Measurements from ENCODE around the gene TUBA4B.
A peak's percentile ranks its signal among the peaks of the same experiment; 100 is the strongest.

TUBA4B gene

DNA sequence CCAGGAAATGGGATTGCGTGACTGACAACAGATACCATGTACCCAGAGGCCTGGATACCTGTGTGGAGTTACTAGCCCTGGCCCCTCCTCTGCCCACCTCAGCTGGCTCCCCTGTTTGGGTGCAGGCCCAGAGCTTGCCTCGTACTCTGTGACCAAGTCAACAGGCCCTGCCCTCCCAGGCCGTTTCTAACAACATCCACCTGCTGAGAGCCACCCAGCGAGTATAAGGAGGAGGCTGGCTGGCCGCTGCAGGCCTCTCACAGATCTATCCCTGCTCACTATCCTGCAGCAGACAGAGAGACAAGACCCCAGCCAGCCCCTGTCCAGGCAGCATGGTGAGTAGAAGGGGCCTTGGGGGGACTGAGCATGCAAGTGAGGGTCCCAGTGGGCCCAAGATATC, 13.2 kb downstream of the TUBA4B start:
- H3K4me3 Mint-ChIP-seq, result no peak overlapping the region
- H3K27ac Mint-ChIP-seq, result peak overlapping the region in 1 of 2 donors; percentile 44
- no peaks in the 10 kb centered on the region for H3K36me3 Mint-ChIP-seq (ENCODE audit: insufficient read depth)
- no peaks in the 10 kb centered on the region for H3K4me1 Mint-ChIP-seq (ENCODE audit: low read depth in 2 of 2)
- DNase-seq (no peak), ATAC-seq (replicated peaks) (no peak)
- H3K27me3 Mint-ChIP-seq, result peaks cover 0 to 10% of the 10 kb centered on the region in 2 donors
- no peaks in the 10 kb centered on the region for H3K9me3 Mint-ChIP-seq

DNA sequence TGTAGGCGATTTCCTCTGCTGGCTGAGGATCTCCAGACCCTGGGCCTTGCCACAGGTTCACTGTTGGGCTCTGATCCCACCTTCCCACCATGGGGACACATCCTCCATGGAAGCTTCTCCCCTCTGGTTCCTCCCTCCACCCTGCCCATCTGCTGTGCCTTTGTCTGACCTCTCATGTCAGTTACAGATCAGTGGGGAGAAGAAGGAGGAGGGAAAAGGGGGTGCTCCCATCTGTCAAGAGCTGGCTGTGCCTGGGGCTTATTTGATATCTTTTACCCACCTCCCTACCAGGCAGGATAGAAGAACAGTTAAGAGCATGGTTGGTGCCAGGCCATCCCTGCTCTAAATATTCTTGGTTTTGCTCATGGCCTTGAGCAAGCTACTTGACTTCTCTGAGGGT, 13.8 kb downstream of the TUBA4B start:
- no peak for DNase-seq
- H3K27me3 Mint-ChIP-seq, result peaks cover 0 to 3% of the 10 kb centered on the region in 2 donors
- no peaks in the 10 kb centered on the region for H3K4me1 Mint-ChIP-seq (ENCODE audit: low read depth in 2 of 2)
- no peaks in the 10 kb centered on the region for H3K9me3 Mint-ChIP-seq
- H3K4me3 Mint-ChIP-seq, result no peak overlapping the region
- H3K36me3 Mint-ChIP-seq (ENCODE audit: insufficient read depth), result no peaks in the 10 kb centered on the region
- no peak for ATAC-seq (replicated peaks)
- H3K27ac Mint-ChIP-seq, result no peak overlapping the region

DNA sequence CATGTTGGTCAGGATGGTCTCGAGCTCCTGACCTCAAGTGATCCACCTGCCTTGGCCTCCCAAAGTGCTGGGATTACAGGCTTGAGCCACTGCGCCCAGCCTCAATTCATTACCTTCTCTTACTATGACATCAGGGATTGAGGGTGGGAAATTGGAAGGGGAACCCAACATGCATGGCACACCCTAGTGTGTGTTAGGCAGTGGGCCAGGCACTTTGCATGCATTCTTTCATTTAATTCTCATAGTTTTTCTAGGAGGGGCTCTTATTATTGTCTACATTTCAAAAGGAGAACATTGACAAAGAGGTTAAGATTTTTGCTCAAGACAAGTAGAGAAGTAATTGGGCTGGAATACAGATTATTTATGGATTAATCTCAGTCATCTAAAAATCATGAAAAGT, 15.3 kb downstream of the TUBA4B start:
- no peaks in the 10 kb centered on the region for H3K9me3 Mint-ChIP-seq

GRCh38 chr2:219269362-219270054, 16.5 kb downstream of the TUBA4B start:
- Mint-ChIP-seq H3K36me3 (ENCODE audit: insufficient read depth) (no peaks in the 10 kb centered on the region), H3K27me3 (no peaks in the 10 kb centered on the region), H3K27ac (peak overlapping the region in 1 of 2 donors; percentile 38), H3K4me3 (no peak overlapping the region), H3K9me3 (no peaks in the 10 kb centered on the region), H3K4me1 (ENCODE audit: low read depth in 2 of 2) (no peaks in the 10 kb centered on the region)
- ATAC-seq (replicated peaks) (no peak), DNase-seq (no peak)

More for the DNA sequence above, 15.3 kb downstream of the TUBA4B start:
- H3K27me3 Mint-ChIP-seq, result no peaks in the 10 kb centered on the region
- H3K36me3 Mint-ChIP-seq (ENCODE audit: insufficient read depth), result no peaks in the 10 kb centered on the region
- ATAC-seq (replicated peaks) (no peak), DNase-seq (no peak)
- H3K4me3 Mint-ChIP-seq, result no peak overlapping the region
- no peak overlapping the region for H3K27ac Mint-ChIP-seq
- H3K4me1 Mint-ChIP-seq (ENCODE audit: low read depth in 2 of 2), result no peaks in the 10 kb centered on the region

GRCh38 chr2:219270055-219270372, 17.0 kb downstream of the TUBA4B start:
- no peaks in the 10 kb centered on the region for H3K36me3 Mint-ChIP-seq (ENCODE audit: insufficient read depth)
- H3K9me3 Mint-ChIP-seq, result no peaks in the 10 kb centered on the region
- ATAC-seq (replicated peaks) (no peak), DNase-seq (no peak)
- H3K27me3 Mint-ChIP-seq, result no peaks in the 10 kb centered on the region
- no peaks in the 10 kb centered on the region for H3K4me1 Mint-ChIP-seq (ENCODE audit: low read depth in 2 of 2)
- no peak overlapping the region for H3K4me3 Mint-ChIP-seq
- peak overlapping the region in 1 of 2 donors; percentile 38 for H3K27ac Mint-ChIP-seq

- H3K27ac Mint-ChIP-seq, result no peak overlapping the region
- DNase-seq (no peak), ATAC-seq (replicated peaks) (no peak)
- no peaks in the 10 kb centered on the region for H3K36me3 Mint-ChIP-seq (ENCODE audit: insufficient read depth)
- no peaks in the 10 kb centered on the region for H3K27me3 Mint-ChIP-seq
- no peak overlapping the region for H3K4me3 Mint-ChIP-seq
- H3K4me1 Mint-ChIP-seq (ENCODE audit: low read depth in 2 of 2), result no peaks in the 10 kb centered on the region
- no peaks in the 10 kb centered on the region for H3K9me3 Mint-ChIP-seq
Observed at GRCh38 chr2:219271021-219271420, 18.0 kb downstream of the TUBA4B start.

- H3K9me3 Mint-ChIP-seq, result no peaks in the 10 kb centered on the region
- peaks cover 1 to 2% of the 10 kb centered on the region in 2 donors for H3K4me1 Mint-ChIP-seq (ENCODE audit: low read depth in 2 of 2)
- no peak for ATAC-seq (replicated peaks)
- H3K27me3 Mint-ChIP-seq, result no peaks in the 10 kb centered on the region
- H3K4me3 Mint-ChIP-seq, result no peak overlapping the region
- no peak for DNase-seq
- no peaks in the 10 kb centered on the region for H3K36me3 Mint-ChIP-seq (ENCODE audit: insufficient read depth)
- H3K27ac Mint-ChIP-seq, result no peak overlapping the region
Observed at GRCh38 chr2:219272356-219272755, 19.3 kb downstream of the TUBA4B start.

DNA sequence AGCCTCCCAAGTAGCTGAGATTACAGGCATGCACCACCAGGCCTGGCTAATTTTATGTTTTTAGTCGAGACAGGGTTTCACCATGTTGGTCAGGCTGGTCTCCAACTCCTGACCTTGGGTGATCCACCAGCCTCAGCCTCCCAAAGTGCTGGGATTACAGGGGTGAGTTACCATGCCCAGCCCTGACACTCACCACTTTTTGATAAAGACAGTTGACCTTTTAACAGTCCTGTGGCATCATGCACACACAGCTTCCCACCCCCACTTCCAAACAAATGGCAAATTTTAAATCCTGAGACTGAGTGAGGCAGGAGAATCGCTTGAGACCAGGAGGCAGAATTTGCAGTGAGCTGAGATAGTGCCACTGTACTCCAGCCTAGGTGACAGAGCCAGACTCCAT, 20.0 kb downstream of the TUBA4B start:
- Mint-ChIP-seq H3K36me3 (ENCODE audit: insufficient read depth) (peaks cover 2% of the 10 kb centered on the region), H3K27ac (no peak overlapping the region), H3K4me3 (no peak overlapping the region), H3K27me3 (no peaks in the 10 kb centered on the region), H3K9me3 (no peaks in the 10 kb centered on the region), H3K4me1 (ENCODE audit: low read depth in 2 of 2) (peaks cover 8% of the 10 kb centered on the region in 2 donors)
- DNase-seq (no peak), ATAC-seq (replicated peaks) (no peak)

- H3K4me1 Mint-ChIP-seq (ENCODE audit: low read depth in 2 of 2), result peaks cover 17% of the 10 kb centered on the region in 2 donors
- no peak overlapping the region for H3K27ac Mint-ChIP-seq
- DNase-seq (no peak), ATAC-seq (replicated peaks) (no peak)
- H3K9me3 Mint-ChIP-seq, result no peaks in the 10 kb centered on the region
- H3K27me3 Mint-ChIP-seq, result no peaks in the 10 kb centered on the region
- no peak overlapping the region for H3K4me3 Mint-ChIP-seq
- peaks cover 10% of the 10 kb centered on the region for H3K36me3 Mint-ChIP-seq (ENCODE audit: insufficient read depth)
Observed at GRCh38 chr2:219273937-219274336, 20.9 kb downstream of the TUBA4B start.

GRCh38 chr2:219274361-219274921, 21.4 kb downstream of the TUBA4B start:
- no peak overlapping the region for H3K4me3 Mint-ChIP-seq
- peaks cover 18 to 19% of the 10 kb centered on the region in 2 donors for H3K4me1 Mint-ChIP-seq (ENCODE audit: low read depth in 2 of 2)
- no peaks in the 10 kb centered on the region for H3K9me3 Mint-ChIP-seq

DNA sequence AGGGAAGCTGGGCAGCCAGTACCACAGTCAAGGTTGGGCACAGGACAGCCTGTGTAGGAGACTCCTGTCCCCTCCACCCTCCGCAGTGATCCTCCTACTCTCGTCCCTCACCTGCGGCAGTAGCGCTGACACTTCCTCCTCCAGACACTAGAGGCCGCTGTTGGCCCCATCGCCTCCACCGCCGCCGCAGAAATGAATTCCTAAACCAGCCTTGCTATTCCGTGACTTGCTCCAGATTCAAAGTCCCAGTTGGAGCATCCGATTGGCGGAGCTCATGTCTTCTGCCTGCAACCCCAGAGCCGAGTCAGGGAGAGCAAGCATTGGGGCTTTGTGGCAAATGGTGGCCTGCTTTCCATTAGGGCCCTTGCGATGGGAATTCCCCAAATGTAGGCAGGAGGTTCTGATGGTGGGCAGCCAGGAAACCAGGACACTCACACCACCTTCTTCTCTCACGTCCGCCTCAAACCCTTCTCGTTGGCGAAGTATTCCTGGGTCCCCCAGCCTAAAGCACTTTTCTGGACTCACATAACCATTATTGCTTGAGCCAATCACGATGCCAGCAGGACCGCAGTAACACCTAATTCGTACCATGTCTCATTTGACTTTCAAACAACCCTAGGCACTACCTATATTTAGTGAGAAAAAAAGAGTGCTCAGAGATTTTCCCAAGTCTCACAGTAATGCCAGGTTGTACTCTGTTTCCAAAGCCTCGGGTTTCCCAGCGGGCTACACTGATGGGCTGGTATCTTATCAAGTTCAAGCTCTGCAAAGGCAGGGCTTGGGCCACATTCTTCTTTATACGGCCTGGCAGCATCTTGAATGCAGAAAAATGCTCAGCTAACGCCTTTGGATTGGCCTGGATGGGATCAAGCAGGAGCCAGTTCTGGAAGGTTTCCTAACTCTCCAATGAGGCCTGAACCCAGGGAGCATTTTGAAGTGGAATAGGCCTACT, 24.9 kb downstream of the TUBA4B start:
- peak overlapping the region; percentile 83 to 84 for H3K4me3 Mint-ChIP-seq
- DNase-seq (peak; percentile 68 to 77 (median 70)), ATAC-seq (replicated peaks) (no peak)
- H3K4me1 Mint-ChIP-seq (ENCODE audit: low read depth in 2 of 2), result peaks cover 28 to 34% of the 10 kb centered on the region in 2 donors
- H3K27me3 Mint-ChIP-seq, result no peaks in the 10 kb centered on the region
- no peaks in the 10 kb centered on the region for H3K9me3 Mint-ChIP-seq
- peak overlapping the region; percentile 98 to 99 for H3K27ac Mint-ChIP-seq
- peaks cover 48% of the 10 kb centered on the region for H3K36me3 Mint-ChIP-seq (ENCODE audit: insufficient read depth)

More at GRCh38 chr2:219274361-219274921, 21.4 kb downstream of the TUBA4B start:
- Mint-ChIP-seq H3K36me3 (ENCODE audit: insufficient read depth) (peaks cover 15% of the 10 kb centered on the region), H3K27ac (no peak overlapping the region), H3K27me3 (no peaks in the 10 kb centered on the region)
- ATAC-seq (replicated peaks) (no peak), DNase-seq (no peak)

DNA sequence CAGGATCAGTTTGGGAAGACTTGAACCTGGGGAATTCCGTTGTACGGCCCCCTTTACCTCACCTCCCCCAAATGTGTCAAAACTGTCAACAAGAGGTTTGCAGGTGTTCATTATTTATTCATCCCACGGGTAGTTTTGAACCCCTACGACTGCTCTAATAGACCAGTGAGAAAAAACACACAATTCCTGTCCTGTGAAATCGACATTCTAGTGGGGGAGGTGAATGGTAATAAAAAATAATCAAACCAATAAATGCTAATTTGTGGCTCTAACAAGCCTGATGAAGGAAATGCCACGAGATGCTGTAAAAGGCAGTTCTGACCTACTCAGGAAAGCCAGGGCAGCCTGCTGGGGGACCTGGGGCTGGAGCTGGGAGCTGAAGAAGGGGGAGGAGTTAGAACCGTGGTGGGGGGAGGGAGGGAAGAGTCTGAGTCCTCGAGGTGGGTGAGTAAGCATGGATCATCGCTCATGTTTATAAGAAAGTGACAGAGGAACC, 25.7 kb downstream of the TUBA4B start:
- DNase-seq, result no peak
- Mint-ChIP-seq H3K27me3 (no peaks in the 10 kb centered on the region), H3K36me3 (ENCODE audit: insufficient read depth) (peaks cover 56% of the 10 kb centered on the region), H3K9me3 (no peaks in the 10 kb centered on the region), H3K4me3 (peak overlapping the region; percentile 83 to 84), H3K4me1 (ENCODE audit: low read depth in 2 of 2) (peaks cover 28 to 37% of the 10 kb centered on the region in 2 donors), H3K27ac (peak overlapping the region; percentile 98 to 99)
- no peak for ATAC-seq (replicated peaks)

- Mint-ChIP-seq H3K9me3 (no peaks in the 10 kb centered on the region), H3K4me1 (ENCODE audit: low read depth in 2 of 2) (peaks cover 28 to 37% of the 10 kb centered on the region in 2 donors), H3K27ac (peak within 1 kb of the TSS; percentile 98 to 99), H3K4me3 (peak within 1 kb of the TSS; percentile 83 to 84), H3K36me3 (ENCODE audit: insufficient read depth) (peaks cover 62% of the 10 kb centered on the region), H3K27me3 (no peaks in the 10 kb centered on the region)
- peak; percentile 98 to 99 (median 99) for DNase-seq
- ATAC-seq (replicated peaks), result peak; percentile 77
Observed at GRCh38 chr2:219279151-219279915, 26.3 kb downstream of the TUBA4B start, which contains the start of gene DNAJB2. Gene DNAJB2 (plus strand): TSS chr2:219279366. CDS start chr2:219279834, 468 bp downstream.
